ENCODE data around the gene RNASE13. TPM values are rescaled to one million over a fixed set of nuclear protein-coding genes. Genes with fewer than 3 reads are reported as not detected.

The RNASE13 gene
- total RNA-seq, 1 experiment from 2014 or later = not detected

GRCh38 chr14:21026988-21027315 is 7.7 kb downstream of the RNASE13 start (continued):
- TF ChIP-seq PRRX2 (CRISPR knock-in tag; IDR thresholded peaks at IDR 0.05) (no peak), E2F1 (CRISPR knock-in tag; IDR thresholded peaks at IDR 0.05) (no peak)

- ChIA-PET POLR2A (interaction anchor here (0.6 to 1.7 kb wide), 6 partner anchors 12 to 56 kb away, joined by 3 to 12 read pairs (median 8); partner anchors contain the start of gene ARHGEF40), CTCF (interaction anchor here (0.6 to 12.2 kb wide), 13 partner anchors 11 to 336 kb away, joined by 3 to 104 read pairs (median 6); partner anchors contain the start of gene ARHGEF40)
- H3K9me3 Mint-ChIP-seq = no peaks in the 10 kb centered on the region
- H3K27me3 Mint-ChIP-seq (ENCODE audit: low read depth) = peaks cover 41% of the 10 kb centered on the region
- peaks cover 39% of the 10 kb centered on the region for H3K4me1 Mint-ChIP-seq
- no peak for ATAC-seq
- TF ChIP-seq ZNF232 (CRISPR knock-in tag; IDR thresholded peaks at IDR 0.05) (no peak), ARID4B (CRISPR knock-in tag; IDR thresholded peaks at IDR 0.05; ENCODE audit: borderline replicate concordance) (no peak), NR3C1 (CRISPR knock-in tag; conservative IDR thresholded peaks at IDR 0.05; ENCODE audit: low read depth) (no peak), ZNF138 (CRISPR knock-in tag; conservative IDR thresholded peaks at IDR 0.05) (no peak), ZNF219 (CRISPR knock-in tag; IDR thresholded peaks at IDR 0.05; ENCODE audit: borderline replicate concordance) (no peak), FOXP1 (CRISPR knock-in tag; IDR thresholded peaks at IDR 0.05; ENCODE audit: borderline replicate concordance) (no peak), ZNF317 (CRISPR knock-in tag; IDR thresholded peaks at IDR 0.05; ENCODE audit: borderline replicate concordance, low read depth) (no peak), STAT6 (CRISPR knock-in tag; conservative IDR thresholded peaks at IDR 0.05; ENCODE audit: low read depth) (no peak), ZNF281 (CRISPR knock-in tag; IDR thresholded peaks at IDR 0.05) (no peak)
- peaks cover 2% of the 10 kb centered on the region; the same call in 1 of the 2 replicates for H3K36me3 Mint-ChIP-seq
- no peak for DNase-seq (ENCODE audit: low spot score)
- H3K4me3 Mint-ChIP-seq = peak overlapping the region; percentile 93
- H3K27ac Mint-ChIP-seq = peak overlapping the region; percentile 40; the same call in 1 of the 2 replicates
Observed at GRCh38 chr14:21026274-21026987, 8.2 kb downstream of the RNASE13 start.
